ENCODE results near the gene ATP23. TPM values are rescaled to one million over a fixed set of nuclear protein-coding genes. Genes with fewer than 3 reads are reported as not detected.

The ATP23 gene
- polyA plus RNA-seq, 2 of the 4 experiments (the other 2 are of a cell fraction): 7.5 to 13.4 TPM

GRCh38 chr12:57940052-57940914 is 1.1 kb upstream of the ATP23 start:
- ChIA-PET CTCF (no interaction called here), POLR2A (interaction anchor here (0.5 to 1.0 kb wide), 4 partner anchors 14 to 94 kb away, joined by 3 to 6 read pairs (median 4); partner anchors contain the start of gene CTDSP2)
- H3K9me3 ChIP-seq: no peaks in the 10 kb centered on the region
- WGBS (ENCODE audit: missing lambda C conversion rate): 56% methylated on average over 2 of the region's 2 CpGs
- H3K4me3 ChIP-seq: peak overlapping the region; percentile 68
- FAIRE-seq (no peak), ATAC-seq (no peak), DNase-seq (ENCODE audit: low read depth in 1 of 2, low spot score in 1 of 2) (no peak)
- H3K4me1 ChIP-seq: peaks cover 9% of the 10 kb centered on the region
- H3K27ac ChIP-seq: peak overlapping the region; percentile 45 to 91; a peak in 4 of 6 replicates
- H3K4me2 ChIP-seq: peak overlapping the region; percentile 80
- TF ChIP-seq CBX8 (IDR thresholded peaks at IDR 0.05): no peak
- TF ChIP-seq NR3C1 (IDR thresholded peaks at IDR 0.05): no peak

GRCh38 chr12:57940915-57941164 is 527 bp upstream of the ATP23 start:
- 16% methylated on average over 4 of the region's 4 CpGs for WGBS (ENCODE audit: missing lambda C conversion rate)
- no peak for FAIRE-seq
- no peak for ATAC-seq

GRCh38 chr12:57943438-57944080 is 2.2 kb downstream of the ATP23 start:
- ChIA-PET CTCF (no interaction called here), POLR2A (no interaction called here)
- ATAC-seq: no peak

More at GRCh38 chr12:57940915-57941164, 527 bp upstream of the ATP23 start:
- no peak for TF ChIP-seq CBX8 (IDR thresholded peaks at IDR 0.05)
- no peak for TF ChIP-seq EHF (CRISPR knock-in tag; IDR thresholded peaks at IDR 0.05)
- peaks cover 8% of the 10 kb centered on the region; the same call in 1 of the 3 replicates for H3K4me1 ChIP-seq
- peak overlapping the region; percentile 80 for H3K4me2 ChIP-seq
- CTCF ChIA-PET: no interaction called here
- no peaks in the 10 kb centered on the region for H3K9me3 ChIP-seq
- peak overlapping the region; percentile 45 to 91 for H3K27ac ChIP-seq
- POLR2A ChIA-PET: interaction anchor here (0.7 to 1.0 kb wide), 3 partner anchors 13 to 94 kb away, joined by 3 to 6 read pairs (median 5); partner anchors contain the start of gene CTDSP2
- DNase-seq (ENCODE audit: low read depth in 1 of 2, low spot score in 1 of 2): no peak
- H3K4me3 ChIP-seq: peak overlapping the region; percentile 68

GRCh38 chr12:57944313-57945023 is 3.1 kb downstream of the ATP23 start:
- no peak for ATAC-seq
- CTCF ChIA-PET: no interaction called here

More at GRCh38 chr12:57943438-57944080, 2.2 kb downstream of the ATP23 start:
- WGBS (ENCODE audit: missing lambda C conversion rate): 96% methylated on average over 2 of the region's 2 CpGs
- H3K4me2 ChIP-seq: no peak overlapping the region
- no peaks in the 10 kb centered on the region for H3K9me3 ChIP-seq
- peaks cover 5% of the 10 kb centered on the region; the same call in 1 of the 3 replicates for H3K4me1 ChIP-seq
- no peak for FAIRE-seq
- no peak for DNase-seq (ENCODE audit: low read depth in 1 of 2, low spot score in 1 of 2)
- H3K4me3 ChIP-seq: no peak overlapping the region
- H3K27ac ChIP-seq: no peak overlapping the region
- TF ChIP-seq ESRRA (IDR thresholded peaks at IDR 0.05; ENCODE audit: borderline replicate concordance, low read length) (no peak), GATA3 (IDR thresholded peaks at IDR 0.05; ENCODE audit: borderline replicate concordance) (no peak), FOSB (CRISPR knock-in tag; IDR thresholded peaks at IDR 0.05) (no peak), JUNB (IDR thresholded peaks at IDR 0.05) (no peak), CHD4 (IDR thresholded peaks at IDR 0.05; ENCODE audit: borderline replicate concordance) (no peak), RFX5 (IDR thresholded peaks at IDR 0.05) (no peak), ZC3H11A (IDR thresholded peaks at IDR 0.05) (no peak), POLR2A (IDR thresholded peaks at IDR 0.05; ENCODE audit: low read length) (no peak)
- TF ChIP-seq, protein P1, sequence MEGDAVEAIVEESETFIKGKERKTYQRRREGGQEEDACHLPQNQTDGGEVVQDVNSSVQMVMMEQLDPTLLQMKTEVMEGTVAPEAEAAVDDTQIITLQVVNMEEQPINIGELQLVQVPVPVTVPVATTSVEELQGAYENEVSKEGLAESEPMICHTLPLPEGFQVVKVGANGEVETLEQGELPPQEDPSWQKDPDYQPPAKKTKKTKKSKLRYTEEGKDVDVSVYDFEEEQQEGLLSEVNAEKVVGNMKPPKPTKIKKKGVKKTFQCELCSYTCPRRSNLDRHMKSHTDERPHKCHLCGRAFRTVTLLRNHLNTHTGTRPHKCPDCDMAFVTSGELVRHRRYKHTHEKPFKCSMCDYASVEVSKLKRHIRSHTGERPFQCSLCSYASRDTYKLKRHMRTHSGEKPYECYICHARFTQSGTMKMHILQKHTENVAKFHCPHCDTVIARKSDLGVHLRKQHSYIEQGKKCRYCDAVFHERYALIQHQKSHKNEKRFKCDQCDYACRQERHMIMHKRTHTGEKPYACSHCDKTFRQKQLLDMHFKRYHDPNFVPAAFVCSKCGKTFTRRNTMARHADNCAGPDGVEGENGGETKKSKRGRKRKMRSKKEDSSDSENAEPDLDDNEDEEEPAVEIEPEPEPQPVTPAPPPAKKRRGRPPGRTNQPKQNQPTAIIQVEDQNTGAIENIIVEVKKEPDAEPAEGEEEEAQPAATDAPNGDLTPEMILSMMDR (IDR thresholded peaks at IDR 0.05): no peak

More at GRCh38 chr12:57944313-57945023, 3.1 kb downstream of the ATP23 start:
- Histone ChIP-seq H3K4me1 (peaks cover 5% of the 10 kb centered on the region; the same call in 1 of the 3 replicates), H3K4me3 (no peak overlapping the region), H3K27ac (no peak overlapping the region), H3K9me3 (no peaks in the 10 kb centered on the region), H3K4me2 (no peak overlapping the region)
- DNase-seq (ENCODE audit: low read depth in 1 of 2, low spot score in 1 of 2) (no peak), FAIRE-seq (no peak)
- TF ChIP-seq, protein P2, sequence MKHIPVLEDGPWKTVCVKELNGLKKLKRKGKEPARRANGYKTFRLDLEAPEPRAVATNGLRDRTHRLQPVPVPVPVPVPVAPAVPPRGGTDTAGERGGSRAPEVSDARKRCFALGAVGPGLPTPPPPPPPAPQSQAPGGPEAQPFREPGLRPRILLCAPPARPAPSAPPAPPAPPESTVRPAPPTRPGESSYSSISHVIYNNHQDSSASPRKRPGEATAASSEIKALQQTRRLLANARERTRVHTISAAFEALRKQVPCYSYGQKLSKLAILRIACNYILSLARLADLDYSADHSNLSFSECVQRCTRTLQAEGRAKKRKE (CRISPR knock-in tag; IDR thresholded peaks at IDR 0.05; ENCODE audit: low read depth): no peak
- TF ChIP-seq, protein P3, sequence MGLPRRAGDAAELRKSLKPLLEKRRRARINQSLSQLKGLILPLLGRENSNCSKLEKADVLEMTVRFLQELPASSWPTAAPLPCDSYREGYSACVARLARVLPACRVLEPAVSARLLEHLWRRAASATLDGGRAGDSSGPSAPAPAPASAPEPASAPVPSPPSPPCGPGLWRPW (IDR thresholded peaks at IDR 0.05): no peak
- TF ChIP-seq CHD2 (IDR thresholded peaks at IDR 0.05; ENCODE audit: low read length, partially characterized antibody) (no peak), JUNB (IDR thresholded peaks at IDR 0.05) (no peak), FOXS1 (CRISPR knock-in tag; IDR thresholded peaks at IDR 0.05) (no peak), EP300 (IDR thresholded peaks at IDR 0.05) (no peak), ZSCAN20 (CRISPR knock-in tag; IDR thresholded peaks at IDR 0.05) (no peak), ZNF302 (CRISPR knock-in tag; IDR thresholded peaks at IDR 0.05) (no peak)
- TF ChIP-seq, protein P1 (IDR thresholded peaks at IDR 0.05): no peak
- POLR2A ChIA-PET: interaction anchor here (0.6 kb wide), 1 partner anchor 100 kb away, joined by 6 read pairs; no protein-coding TSS in a partner anchor
- WGBS (ENCODE audit: missing lambda C conversion rate): 94% methylated on average over 4 of the region's 4 CpGs

Measured in A549 (cell line).